ENCODE data around the gene NSFL1C. TPM values are rescaled to one million over a fixed set of nuclear protein-coding genes. Genes with fewer than 3 reads are reported as not detected.

The NSFL1C gene
- polyA plus RNA-seq, 5 donors, result 82.5 to 96.7 (median 93.7) TPM

DNA sequence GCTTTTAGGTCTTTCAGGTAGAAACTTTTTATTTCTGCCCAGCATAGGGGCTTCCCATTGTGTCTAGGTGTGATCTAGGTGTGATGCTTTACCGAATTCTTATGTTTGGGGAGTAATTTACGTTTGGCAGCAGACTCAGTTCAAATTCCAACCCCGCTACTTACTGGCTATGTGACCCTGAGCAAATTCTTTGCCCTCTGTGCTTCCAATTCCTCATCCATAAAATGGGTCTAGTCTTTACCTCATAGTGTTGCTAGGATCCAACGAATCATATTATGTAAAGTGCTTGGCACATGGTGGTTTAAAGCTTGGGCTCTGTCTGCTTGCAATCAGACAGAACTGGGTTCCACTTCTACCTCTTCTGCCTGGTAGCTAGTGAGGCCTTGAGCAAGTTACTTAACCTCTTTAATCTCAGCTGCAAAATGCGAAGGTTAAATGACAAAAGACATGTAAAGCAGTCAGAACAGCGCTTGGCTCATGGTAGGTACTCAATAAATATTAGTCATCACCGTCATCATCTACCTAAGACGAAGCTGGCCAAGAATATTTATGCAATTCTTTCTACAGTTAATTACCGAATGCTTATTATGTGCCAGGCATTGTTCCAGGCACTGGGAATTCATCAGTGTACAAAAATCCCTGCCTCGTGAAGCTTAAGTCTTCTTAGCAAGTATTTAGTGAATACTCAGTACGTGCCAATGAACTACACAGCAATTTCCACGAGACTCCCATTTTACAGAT, 1.0 kb downstream of the NSFL1C start:
- DNase-seq, result no peak

DNA sequence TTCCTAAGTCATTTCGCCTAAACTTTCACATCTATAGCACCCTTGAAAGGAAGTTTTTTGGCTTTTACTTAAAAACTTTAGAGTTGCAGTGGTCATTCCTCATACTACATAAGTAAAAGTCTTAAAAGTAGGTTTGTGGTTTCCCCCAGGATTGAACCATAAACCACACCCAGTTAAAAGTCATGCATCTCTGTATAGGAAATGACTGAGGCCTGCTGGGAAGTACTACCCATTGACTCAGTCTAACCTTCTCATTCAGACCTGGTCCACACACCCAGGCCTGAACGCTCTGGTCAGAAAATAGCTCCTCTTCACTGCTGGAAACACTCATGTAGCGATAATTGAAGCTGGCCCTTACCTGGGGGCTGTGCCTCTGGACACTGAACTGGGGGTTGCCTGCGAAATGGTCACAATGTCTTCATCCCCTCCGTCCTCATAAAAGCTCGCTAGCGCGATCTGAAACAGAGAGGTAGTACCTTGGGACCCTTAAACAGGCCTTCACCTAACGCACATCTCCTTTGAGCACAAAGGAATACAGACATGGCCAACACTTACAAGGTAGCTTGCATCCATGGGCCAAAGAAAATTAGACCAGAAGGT, 2.6 kb downstream of the NSFL1C start:
- no peak for DNase-seq

DNA sequence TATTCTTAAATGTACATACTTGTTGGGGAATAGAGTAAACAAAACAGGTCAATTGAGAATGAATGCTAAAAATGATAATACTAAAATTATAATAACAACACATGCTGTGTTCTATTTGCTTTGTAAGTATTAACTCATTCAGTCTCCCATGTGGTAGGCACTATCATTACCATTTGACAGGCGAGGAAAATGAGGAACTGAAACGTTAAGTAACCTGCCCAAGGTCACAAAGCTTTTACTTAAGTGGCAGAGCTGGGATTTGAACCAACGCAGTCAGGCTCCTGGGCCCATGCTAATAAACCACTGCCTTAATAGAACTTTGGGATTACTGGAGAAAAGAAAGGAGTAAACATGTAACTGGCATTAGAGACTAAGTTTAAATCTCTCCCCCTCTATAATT, 3.8 kb downstream of the NSFL1C start:
- no peak for DNase-seq

DNA sequence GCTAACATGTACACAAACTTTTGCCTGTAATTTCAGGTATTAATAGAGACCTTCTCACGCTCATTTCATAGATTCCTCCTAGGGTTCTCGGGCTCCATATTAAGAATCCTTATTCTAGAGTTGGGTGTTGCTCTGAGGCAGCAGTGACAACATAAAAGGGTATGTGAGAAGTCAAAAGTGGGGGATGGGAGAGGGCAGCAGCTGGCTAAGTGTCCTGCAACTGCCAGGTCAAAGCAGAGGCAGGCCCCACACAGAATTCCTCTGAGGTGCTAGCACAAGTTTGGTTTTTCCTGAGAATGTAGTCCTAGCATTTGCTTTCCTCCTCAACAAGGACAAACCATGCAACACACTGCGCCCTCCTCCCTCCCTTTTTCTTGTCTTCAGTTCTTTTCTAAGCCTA, 4.6 kb downstream of the NSFL1C start:
- no peak for DNase-seq

DNA sequence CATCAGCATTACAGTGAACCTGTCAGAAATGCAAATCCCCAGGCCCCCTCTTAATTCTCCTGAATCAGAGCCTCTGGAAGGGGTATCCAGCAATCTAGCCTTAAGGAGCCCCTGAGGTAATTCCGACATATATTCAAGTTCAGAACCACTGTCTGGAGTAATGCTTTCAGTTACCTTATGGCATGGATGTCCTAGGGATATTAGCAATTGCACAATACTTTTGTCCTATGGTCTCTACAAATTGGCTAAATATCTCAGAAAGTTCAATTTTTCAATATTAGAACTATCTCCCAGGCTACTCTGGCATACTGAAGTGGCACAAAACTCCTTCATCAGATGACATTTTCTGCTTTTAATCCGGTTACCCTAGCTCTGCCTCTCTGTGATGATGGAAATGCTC, 6.4 kb downstream of the NSFL1C start:
- no peak for DNase-seq

DNA sequence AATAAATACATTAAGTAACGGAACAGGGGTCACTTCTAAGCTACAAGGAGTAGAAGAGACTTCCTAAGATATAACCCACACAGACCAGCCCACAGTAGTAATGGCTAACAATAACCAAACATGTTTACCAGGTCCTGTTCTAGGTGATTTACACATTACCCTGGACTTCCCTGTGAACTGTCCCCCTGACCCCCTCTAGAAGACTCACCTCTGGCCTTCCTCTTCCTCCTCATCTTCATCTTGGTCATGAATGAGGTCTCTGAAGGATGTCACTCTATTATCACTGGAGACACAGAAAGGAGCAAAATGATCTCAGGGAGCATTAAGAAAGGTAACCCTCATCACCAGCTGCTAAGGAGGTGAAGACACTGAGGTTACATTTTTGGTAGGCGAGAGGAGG, 8.7 kb downstream of the NSFL1C start:
- DNase-seq, result no peak

DNA sequence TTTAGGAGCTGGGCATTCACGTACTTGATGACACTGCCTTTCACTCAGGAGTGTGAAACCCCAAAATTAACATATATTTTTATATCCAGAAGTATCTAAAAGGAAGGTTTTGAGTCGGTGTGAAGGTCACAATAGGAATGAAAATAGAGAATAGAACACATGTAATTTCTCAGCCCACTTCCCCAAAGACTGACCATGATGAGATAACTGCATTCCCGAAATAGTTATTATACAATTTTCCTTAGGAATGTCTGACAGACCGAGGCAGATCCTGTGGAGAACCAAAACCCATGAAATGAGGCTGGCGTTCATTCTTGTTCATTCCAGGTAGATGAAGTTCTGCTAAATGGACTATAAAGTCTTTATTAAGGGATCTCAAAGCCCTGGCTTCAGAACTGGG, 10.3 kb downstream of the NSFL1C start:
- no peak for DNase-seq

DNA sequence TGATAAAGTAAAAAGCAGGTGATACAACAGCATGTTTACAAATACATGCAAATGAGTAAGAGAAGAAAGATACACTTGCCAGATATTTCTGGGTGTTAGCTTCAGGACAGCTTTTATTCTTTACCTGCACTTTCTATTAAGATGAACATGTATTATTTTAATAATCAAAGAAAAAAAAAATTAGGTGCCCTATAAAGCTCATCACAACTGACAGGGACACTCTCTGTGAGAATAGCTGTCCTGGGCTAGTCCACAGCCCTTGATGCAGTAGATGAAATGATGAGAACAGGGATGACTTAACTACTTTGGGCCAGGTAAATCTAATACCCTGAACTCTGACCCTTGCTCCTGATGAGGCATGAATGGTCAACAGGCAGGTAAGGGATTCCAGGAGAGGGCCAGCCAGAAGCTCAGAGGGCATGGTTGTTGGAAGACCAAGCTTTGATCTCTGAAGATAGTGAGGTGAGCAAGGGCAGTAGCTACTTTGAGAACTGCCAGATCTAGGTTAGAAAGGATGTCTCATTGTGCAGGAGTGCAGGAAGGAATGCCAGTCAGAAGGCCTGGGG, 15.6 kb downstream of the NSFL1C start:
- no peak for DNase-seq

DNA sequence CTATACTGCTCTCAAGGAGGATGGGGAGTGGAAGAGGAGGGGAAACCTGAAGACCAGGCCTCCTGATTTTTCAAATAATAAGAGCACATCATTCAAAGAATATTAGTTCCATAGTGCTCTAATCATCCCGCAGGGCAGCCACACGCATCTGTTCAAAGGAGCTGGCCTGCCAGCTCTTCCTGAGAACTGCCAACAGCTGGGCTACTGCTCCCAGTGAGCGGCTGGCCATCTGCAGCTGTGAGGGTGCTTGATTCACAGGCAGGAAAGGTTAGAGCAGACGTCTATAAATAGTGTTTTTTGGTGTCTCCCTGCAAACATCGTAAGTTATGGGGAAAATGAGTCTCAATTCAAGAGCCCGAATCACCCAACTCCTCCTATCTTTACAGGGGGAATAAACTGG, 17.3 kb downstream of the NSFL1C start:
- no peak for DNase-seq

DNA sequence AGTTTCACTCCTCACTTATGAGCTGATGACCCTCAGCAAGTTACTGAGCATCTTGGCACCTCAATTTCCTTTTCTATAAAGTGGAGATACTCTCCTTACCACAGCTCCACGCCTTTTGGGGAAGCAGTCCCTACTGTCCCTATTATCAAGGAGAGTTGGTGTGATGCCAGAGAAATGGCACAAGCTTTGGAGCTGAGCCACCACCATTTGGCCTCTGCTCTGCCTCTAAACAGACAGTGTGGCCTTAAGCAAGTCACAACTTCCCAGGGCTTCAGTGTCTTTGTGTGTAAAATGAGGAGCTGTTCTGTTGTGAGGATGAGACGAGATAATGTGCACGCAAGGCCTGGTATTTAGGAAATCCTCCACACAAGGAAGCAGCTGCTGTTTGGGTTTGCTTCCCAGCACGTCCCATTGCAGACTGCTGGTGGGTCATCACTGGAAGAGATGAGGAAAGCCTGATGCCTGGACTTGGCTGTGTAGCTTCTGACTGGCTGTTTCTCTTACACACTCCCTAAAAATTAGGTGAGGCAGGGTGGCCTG, 18.5 kb downstream of the NSFL1C start:
- DNase-seq, result no peak

DNA sequence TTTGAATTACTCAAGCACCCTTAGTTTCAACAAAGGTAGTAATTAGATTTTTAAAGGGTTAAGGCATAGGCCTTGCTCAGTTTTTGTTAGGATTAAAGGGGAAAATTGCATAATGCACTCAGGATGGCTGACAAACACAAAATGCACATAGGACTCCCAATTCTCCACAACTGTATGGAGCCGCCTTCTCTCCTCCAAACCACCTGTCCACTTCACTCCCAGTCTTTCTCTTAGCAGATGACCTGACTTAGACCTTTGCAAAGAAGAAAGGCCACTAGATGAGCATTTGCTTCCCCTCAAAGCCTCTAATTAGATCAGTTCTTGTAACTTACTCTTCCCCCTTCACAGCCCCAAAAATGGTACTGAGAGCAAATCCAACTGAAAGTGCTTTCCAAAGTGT, 20.1 kb downstream of the NSFL1C start:
- no peak for DNase-seq

DNA sequence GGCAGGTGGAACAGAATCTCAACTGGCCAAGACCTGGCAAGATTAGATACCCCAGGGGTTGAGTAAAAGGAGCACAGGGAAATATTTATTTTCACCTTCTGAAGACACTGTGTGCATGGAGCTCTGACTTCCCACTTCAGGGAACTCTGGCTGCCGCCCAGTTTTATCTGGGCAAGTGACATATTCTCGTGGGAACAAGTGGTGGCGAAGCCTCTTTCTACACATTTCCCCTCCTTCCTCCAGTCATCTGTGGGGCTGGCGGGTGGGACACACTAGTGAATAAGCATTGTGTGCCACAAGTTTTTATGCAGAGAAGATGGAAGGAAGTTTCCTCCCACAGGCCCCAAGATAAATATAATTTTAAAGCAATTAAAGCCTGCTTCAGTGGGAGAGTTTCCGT, 23.6 kb downstream of the NSFL1C start:
- DNase-seq, result no peak

DNA sequence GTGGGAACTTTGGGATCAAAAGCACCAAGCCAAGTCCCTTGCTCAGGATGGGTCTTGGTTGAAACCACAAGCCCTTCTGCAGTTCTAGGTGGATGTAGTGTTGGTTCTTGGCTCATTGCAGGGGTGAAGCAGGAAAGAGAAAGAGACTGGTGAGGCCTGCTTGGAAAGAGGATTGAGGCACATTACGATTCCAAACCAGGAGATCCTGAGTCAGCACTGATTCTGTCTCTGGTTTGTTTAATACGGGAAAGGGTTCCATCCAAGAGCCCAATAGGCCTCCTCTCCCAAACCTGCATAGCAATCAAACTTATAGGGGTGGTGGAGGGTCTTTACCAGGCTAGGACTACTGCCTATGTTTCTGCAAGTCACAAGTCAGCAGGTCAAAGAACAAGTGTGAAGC, 24.3 kb downstream of the NSFL1C start:
- no peak for DNase-seq

DNA sequence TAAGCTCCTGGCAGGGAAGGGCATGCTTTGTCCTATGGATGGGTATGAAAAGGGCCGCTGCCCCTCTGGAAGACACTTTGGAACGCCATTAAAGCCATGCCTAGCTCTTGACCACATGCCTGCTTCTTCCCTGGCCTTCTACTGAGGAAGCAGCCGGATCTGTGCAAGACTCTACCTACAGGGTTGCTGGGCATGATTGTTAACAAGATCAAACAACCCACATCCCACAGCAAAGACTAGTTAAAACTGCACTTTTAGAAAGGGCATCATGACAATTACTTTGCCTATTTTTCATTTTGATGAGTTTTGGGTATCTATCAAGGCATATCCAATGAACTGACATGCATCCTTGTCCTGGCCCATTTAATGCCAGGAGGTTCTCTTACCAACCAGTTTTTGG, 25.5 kb downstream of the NSFL1C start:
- DNase-seq, result no peak

DNA sequence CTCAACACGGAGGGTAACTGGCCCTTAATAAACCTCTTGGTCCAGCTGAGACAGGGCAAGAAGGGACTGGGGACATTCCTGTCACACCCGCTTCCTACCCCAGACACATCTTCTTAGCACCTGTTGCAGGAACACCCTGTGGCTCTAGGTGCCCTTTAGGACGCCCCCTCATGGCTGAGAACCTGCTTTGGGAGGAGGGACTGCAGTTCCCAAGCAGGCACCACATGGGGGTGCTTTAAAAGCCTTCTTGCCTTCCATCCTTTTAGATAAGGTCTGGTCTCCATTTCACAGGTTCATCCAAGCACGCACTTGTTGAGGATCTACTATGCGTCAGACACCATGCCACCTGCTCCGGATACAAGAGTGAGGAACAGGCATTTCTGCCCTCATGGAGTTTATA, 26.6 kb downstream of the NSFL1C start:
- DNase-seq, result no peak

DNA sequence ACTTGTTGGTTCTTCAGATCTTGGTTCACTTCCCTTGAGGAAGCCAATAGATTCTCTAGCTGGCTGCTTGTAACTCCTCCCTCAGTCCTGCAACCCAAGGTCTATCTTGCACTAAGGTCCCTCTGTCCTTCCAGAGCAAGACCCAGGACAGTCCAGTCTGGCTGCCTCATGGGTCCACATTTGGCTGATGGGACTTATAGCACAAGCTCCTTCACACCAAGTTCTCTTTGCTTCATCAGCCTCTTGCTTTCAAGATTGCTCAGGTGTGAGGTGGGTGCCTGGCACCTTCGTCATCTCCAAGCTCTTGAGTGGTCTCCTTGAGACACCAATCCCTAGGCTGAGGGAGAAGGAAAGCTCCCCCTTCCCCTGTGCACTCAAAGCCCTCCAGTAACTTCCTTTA, 28.3 kb downstream of the NSFL1C start:
- DNase-seq, result no peak

DNA sequence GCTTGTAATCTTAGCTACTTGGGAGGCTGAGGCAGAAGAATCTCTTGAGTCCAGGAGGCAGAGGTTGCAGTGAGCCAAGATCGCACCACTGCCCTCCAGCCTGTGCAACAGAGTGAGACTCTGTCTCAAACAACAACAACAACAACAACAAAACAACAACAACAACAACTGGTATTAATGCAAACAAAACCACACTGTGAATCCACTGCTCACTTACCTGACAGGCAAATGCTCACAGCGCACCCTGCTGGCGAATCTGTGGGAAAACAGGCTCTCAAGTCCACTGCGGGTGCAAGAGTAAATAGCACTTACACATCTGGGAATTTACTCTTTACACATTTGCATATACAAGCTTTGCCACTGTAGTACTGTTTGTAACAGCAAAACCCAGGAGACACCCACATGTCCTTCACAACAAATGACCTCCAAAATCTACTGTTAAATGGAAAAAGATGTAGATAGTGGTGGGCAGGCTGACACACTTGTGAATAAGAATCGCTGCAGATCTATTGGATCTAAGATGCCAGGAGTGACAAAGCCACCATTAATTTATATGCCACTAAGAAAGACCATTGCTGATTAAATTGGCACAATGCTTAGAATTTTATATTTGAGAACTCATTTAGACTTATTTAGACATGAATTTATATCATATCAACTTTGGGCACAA, 29.3 kb downstream of the NSFL1C start:
- peak; percentile 24 to 51 for DNase-seq

DNA sequence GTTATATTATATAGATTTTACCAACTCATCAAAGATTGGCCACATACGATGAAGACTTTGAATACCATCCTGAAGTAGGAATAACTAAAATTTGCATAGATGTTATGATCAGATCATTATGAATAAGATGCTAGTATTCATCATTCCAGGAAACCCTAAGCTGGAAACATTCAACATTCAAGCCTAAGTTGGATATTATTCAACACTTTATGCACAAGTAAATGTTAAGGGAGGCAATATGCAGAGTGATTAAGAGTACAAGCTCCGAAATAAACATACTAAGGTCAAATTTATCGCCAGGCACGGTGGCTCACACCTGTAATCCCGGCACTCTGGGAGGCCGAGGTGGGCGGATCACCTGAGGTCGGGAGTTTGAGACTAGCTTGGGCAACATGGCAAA, 30.4 kb downstream of the NSFL1C start:
- DNase-seq, result no peak

DNA sequence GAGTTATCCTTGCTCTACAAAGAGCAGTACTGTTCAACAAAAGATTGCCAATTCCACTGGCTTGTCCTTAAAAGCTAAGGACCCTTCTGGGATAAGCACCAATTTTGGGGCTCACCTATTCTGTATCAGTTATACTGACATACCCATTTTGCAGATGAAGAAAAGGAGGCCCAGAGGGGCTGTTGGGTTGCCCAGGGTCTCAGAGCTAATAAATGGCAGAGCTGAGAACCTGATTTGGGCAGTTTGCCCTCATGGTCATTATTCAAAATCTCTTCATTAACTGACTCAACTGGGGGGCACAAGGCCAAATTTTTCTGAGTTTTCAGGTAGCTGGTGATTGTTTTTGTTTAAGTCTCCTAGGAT, 31.3 kb downstream of the NSFL1C start:
- DNase-seq, result no peak

DNA sequence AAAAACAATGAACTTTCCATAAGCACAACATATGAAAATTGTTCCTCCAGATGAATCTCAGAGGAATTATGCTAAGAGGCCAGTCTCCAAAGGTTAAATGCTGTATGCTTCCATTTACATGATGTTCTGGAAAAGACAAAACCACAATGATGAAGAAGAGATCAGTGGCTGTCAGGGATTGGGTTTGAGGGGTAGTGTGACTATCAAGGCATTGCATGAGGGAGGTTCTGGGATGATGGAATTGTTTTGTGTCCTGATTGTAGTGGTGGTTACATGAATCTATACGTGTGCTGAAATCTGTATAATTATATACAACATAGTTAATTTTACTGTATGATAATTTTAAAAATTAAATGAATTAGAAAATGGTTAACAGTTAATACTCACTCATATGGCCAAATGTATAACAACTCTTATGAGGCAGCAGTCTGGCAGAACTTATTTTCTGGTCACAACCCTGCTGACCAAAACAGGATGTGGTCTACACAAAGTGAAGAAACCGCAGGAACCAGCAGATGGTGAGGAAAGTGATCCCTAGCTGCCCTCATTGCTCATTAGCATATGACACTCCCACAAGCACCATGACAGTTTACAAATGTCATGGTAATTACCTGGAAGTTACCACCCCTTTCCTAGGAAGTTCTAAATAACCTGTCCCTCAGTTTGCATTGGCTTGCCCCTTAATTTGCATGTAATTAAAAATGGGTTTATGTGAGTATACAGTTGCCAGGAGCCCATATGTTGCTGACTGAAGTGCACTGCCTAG, 31.9 kb downstream of the NSFL1C start:
- no peak for DNase-seq

DNA sequence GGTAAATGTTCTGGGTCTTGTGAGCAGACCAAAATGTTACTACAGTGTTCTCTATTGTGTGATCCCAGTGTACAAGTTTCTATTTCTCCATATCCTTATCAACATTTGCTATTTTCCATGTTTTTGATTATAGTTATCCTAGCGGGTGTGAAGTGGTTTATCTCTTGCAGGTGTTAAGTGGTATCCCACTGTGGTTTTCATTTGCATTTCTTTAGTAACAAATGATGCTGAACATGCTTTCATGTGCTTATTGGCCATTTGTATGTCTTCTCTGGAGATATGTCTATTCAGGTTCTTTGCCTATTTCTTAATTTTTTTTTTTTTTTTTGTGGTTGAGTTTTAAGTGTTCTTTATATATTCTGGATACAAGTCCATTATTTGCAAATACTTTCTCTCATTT, 35.5 kb downstream of the NSFL1C start:
- DNase-seq, result no peak

DNA sequence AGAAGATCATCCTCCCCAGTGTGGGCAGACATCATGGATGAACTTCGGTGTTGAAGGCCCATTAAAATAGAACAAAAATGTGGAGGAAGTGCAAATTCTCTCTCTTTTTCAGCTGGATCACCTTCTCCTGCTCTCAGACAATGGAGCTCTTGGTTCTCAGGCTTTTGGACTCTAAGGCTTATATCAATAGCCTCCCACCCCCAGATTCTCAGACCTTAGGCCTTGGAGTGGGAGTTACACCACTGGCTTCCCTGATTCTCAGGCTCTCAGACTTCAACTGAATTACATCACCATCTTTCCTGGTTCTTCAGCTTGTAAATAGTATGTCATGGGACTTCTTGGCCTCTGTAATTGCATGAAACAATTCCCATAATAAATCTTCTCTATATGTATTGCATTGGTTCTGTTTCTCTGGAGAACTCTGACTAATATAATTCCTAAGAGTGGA, 36.6 kb downstream of the NSFL1C start:
- DNase-seq, result no peak

Measured in right lung (tissue), 5 donors.